ENCODE measurements around the gene SH3BP5. TPM values are rescaled to one million over a fixed set of nuclear protein-coding genes. Genes with fewer than 3 reads are reported as not detected.

The SH3BP5 gene
- total RNA-seq, 1 experiment from 2014 or later = 13.9 TPM

DNA sequence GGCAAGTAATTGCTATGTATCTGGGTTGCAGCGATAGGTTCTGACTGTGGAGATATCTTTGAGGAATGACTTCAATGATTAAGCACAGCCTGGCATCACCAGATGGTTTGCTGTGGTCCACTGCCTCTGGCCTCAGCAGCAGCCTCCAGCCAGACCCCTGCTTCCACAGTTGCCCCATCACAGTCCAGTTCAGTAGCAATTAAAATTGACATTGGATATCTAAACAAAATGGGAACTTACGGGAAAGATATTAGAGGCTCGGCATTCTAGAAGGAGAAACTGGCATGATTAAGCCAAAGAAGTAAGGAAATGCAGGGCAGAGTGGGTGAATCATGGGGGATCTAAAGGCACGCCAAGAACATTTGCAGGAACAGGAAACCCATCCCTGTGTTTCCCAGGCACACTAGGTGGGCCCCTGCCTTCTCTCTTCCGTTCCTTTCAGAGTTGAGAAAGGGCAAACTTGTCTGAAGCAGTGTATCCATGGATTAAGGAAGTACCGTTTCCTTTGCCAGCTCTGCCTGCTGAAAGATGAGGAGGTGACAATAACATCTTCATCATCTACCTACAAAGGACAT is 36.3 kb upstream of the SH3BP5 start:
- CTCF ChIA-PET = no interaction called here
- no peaks in the 10 kb centered on the region for H3K36me3 ChIP-seq (ENCODE audit: control insufficient read depth in 1 of 2, insufficient read depth in 2 of 2, low read length in 2 of 2)
- H3K4me1 ChIP-seq (ENCODE audit: control insufficient read depth in 1 of 2, insufficient read depth in 2 of 2, low read length in 2 of 2) = peaks cover 4 to 11% of the 10 kb centered on the region in 2 experiments; a peak in 3 of 4 replicates
- BruUV-seq (replicated peaks) = no TSS peak
- H3K27me3 ChIP-seq (ENCODE audit: insufficient read depth, low read length) = no peaks in the 10 kb centered on the region
- intact Hi-C loops (cut with micrococcal nuclease) = no loop called here
- H3K4me3 ChIP-seq (replicated peaks in 1 of 2; ENCODE audit: low read depth in 1 of 2, low read length in 2 of 2) = no peak overlapping the region
- H3K4me2 ChIP-seq (ENCODE audit: low read length) = no peak overlapping the region
- TF ChIP-seq YY1 (IDR thresholded peaks at IDR 0.05; ENCODE audit: extremely low read depth, insufficient replicate concordance, low read depth, low read length) (no peak), POLR2AphosphoS5 (IDR thresholded peaks at IDR 0.05; ENCODE audit: low read depth, low read length) (no peak), EZH2phosphoT487 (IDR thresholded peaks at IDR 0.05; ENCODE audit: borderline replicate concordance) (no peak), RAD21 (IDR thresholded peaks at IDR 0.05; ENCODE audit: low read depth) (no peak), EZH2 (IDR thresholded peaks at IDR 0.05) (no peak), EGR1 (IDR thresholded peaks at IDR 0.05; ENCODE audit: low read depth) (no peak), ZFX (IDR thresholded peaks at IDR 0.05) (no peak), SRF (IDR thresholded peaks at IDR 0.05; ENCODE audit: low read depth) (no peak), FOSL1 (IDR thresholded peaks at IDR 0.05; ENCODE audit: low read depth) (no peak), ELF1 (IDR thresholded peaks at IDR 0.05; ENCODE audit: borderline replicate concordance, low read depth) (no peak), CBX3 (IDR thresholded peaks at IDR 0.05; ENCODE audit: low read depth) (no peak)
- TF ChIP-seq, protein P1, sequence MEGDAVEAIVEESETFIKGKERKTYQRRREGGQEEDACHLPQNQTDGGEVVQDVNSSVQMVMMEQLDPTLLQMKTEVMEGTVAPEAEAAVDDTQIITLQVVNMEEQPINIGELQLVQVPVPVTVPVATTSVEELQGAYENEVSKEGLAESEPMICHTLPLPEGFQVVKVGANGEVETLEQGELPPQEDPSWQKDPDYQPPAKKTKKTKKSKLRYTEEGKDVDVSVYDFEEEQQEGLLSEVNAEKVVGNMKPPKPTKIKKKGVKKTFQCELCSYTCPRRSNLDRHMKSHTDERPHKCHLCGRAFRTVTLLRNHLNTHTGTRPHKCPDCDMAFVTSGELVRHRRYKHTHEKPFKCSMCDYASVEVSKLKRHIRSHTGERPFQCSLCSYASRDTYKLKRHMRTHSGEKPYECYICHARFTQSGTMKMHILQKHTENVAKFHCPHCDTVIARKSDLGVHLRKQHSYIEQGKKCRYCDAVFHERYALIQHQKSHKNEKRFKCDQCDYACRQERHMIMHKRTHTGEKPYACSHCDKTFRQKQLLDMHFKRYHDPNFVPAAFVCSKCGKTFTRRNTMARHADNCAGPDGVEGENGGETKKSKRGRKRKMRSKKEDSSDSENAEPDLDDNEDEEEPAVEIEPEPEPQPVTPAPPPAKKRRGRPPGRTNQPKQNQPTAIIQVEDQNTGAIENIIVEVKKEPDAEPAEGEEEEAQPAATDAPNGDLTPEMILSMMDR (IDR thresholded peaks at IDR 0.05 in 2 of 3, conservative IDR thresholded peaks at IDR 0.05 in 1 of 3; ENCODE audit: borderline replicate concordance in 1 of 3, insufficient read depth in 1 of 3, low read depth in 2 of 3, low read length in 2 of 3) = no peak
- TF ChIP-seq, protein P2, sequence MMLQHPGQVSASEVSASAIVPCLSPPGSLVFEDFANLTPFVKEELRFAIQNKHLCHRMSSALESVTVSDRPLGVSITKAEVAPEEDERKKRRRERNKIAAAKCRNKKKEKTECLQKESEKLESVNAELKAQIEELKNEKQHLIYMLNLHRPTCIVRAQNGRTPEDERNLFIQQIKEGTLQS (IDR thresholded peaks at IDR 0.05) = no peak
- TF ChIP-seq, protein P3, sequence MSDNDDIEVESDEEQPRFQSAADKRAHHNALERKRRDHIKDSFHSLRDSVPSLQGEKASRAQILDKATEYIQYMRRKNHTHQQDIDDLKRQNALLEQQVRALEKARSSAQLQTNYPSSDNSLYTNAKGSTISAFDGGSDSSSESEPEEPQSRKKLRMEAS (IDR thresholded peaks at IDR 0.05) = no peak
- no peak overlapping the region for H3K27ac ChIP-seq (ENCODE audit: low read depth, low read length)
- H3K79me2 ChIP-seq (ENCODE audit: insufficient read depth, low read length) = no peaks in the 10 kb centered on the region
- ATAC-seq (no peak), DNase-seq (ENCODE audit: low read depth, low spot score) (no peak)
- RAD21 ChIA-PET (ENCODE audit: low non-redundant PET in 1 of 2, low total read pairs in 2 of 2, uncharacterized antibody in 2 of 2, unreplicated experiment in 2 of 2) = no interaction called here
- POLR2A ChIA-PET = no interaction called here
- no peak overlapping the region for H3K9ac ChIP-seq (ENCODE audit: low read length)
- H2AFZ ChIP-seq (ENCODE audit: low read depth, low read length, poor library complexity, severe bottlenecking) = no peak overlapping the region
- H3K9me3 ChIP-seq (ENCODE audit: control insufficient read depth in 1 of 2, insufficient read depth in 1 of 2, low read depth in 1 of 2, low read length in 2 of 2) = no peaks in the 10 kb centered on the region
- H4K20me1 ChIP-seq (ENCODE audit: insufficient read depth) = no peaks in the 10 kb centered on the region
- H3K9me2 ChIP-seq (ENCODE audit: insufficient read depth) = no peaks in the 10 kb centered on the region
